Common myeloid progenitor, CD34-positive (primary cell): ENCODE data around the gene FZD7.

Source experiments
- CTCF ChIA-PET: fragments of 350-600 bp; sonication (Branson Sonifier 250); formaldehyde crosslinking; loops from one replicate; lab custom pipeline; 2021; ENCODE audit warnings: antibody characterized with exemption; lab: Charles Lee
- POLR2A ChIA-PET: fragments of 350-600 bp; sonication (Branson Sonifier 250); formaldehyde crosslinking; loops from one replicate; lab custom pipeline; 2021; ENCODE audit warnings: antibody characterized with exemption; lab: Charles Lee
- DNase-seq, 3 donors: peaks; one replicate each; pipeline versions ENCODE4 v3.0.0 to v3.0.0-alpha.2; 2013
- H3K27ac ChIP-seq, 2 experiments: 1 replicate in 1 of 2; 2 replicates in 1 of 2; pipeline ENCODE4 v1.7.0; 2013; ENCODE audit warnings: inconsistent platforms in 2 of 2, low read length in 2 of 2, mild to moderate bottlenecking in 2 of 2, low read depth in 1 of 2, moderate library complexity in 1 of 2; ENCODE audit not compliant: severe bottlenecking in 2 of 2, insufficient read depth in 1 of 2, poor library complexity in 1 of 2
- H3K27me3 ChIP-seq, 5 experiments: replicated peaks in 2 of 5; 1 replicate in 3 of 5; 2 replicates in 2 of 5; pipeline versions ENCODE4 v1.6.1 to v1.7.0; 2013; ENCODE audit warnings: low read length in 4 of 5, mild to moderate bottlenecking in 2 of 5, moderate library complexity in 2 of 5, inconsistent platforms in 1 of 5; ENCODE audit not compliant: insufficient read depth in 5 of 5, control insufficient read depth in 4 of 5
- H3K36me3 ChIP-seq, 4 experiments: 1 replicate in 2 of 4; 2 replicates in 2 of 4; pipeline versions ENCODE4 v1.6.1 to v1.7.0; 2013; ENCODE audit warnings: low read length in 3 of 4, control low read depth in 1 of 4, mild to moderate bottlenecking in 1 of 4; ENCODE audit not compliant: control insufficient read depth in 4 of 4, insufficient read depth in 4 of 4
- H3K4me1 ChIP-seq, 4 experiments: 1 replicate in 3 of 4; 2 replicates in 1 of 4; pipeline versions ENCODE4 v1.6.1 to v1.7.1; 2013; ENCODE audit warnings: low read length in 3 of 4, mild to moderate bottlenecking in 3 of 4, control low read depth in 1 of 4, inconsistent platforms in 1 of 4, moderate library complexity in 1 of 4; ENCODE audit not compliant: control insufficient read depth in 4 of 4, insufficient read depth in 4 of 4; ENCODE audit errors: control extremely low read depth in 1 of 4
- H3K4me3 ChIP-seq, 7 experiments: 1 replicate in 4 of 7; 2 replicates in 3 of 7; pipeline versions ENCODE4 v1.5.1 to v1.7.0; 2013; ENCODE audit warnings: mild to moderate bottlenecking in 7 of 7, low read length in 6 of 7, moderate library complexity in 6 of 7, inconsistent platforms in 2 of 7, low read depth in 2 of 7, control low read depth in 1 of 7; ENCODE audit not compliant: insufficient read depth in 4 of 7, control insufficient read depth in 1 of 7; ENCODE audit errors: extremely low read depth in 1 of 7
- H3K9me3 ChIP-seq, 5 experiments: 1 replicate in 4 of 5; 2 replicates in 1 of 5; pipeline versions ENCODE4 v1.6.1 to v1.7.1; 2013; ENCODE audit warnings: low read length in 4 of 5, mild to moderate bottlenecking in 2 of 5, inconsistent platforms in 1 of 5, low read depth in 1 of 5, moderate library complexity in 1 of 5; ENCODE audit not compliant: control insufficient read depth in 4 of 5, insufficient read depth in 2 of 5; ENCODE audit errors: control extremely low read depth in 1 of 5
- WGBS: methylation state at CpG from one replicate; pipeline ENCODE4 v1.1.5; 2013; ENCODE audit not compliant: insufficient coverage; 5-methylcytosine and 5-hydroxymethylcytosine counted together

The FZD7 gene

GRCh38 chr2:202036601-202037037 is 3.0 kb downstream of the FZD7 start:
- Histone ChIP-seq H3K27ac (no peak overlapping the region), H3K9me3 (peaks cover 0 to 8% (median 0%) of the 10 kb centered on the region in 5 experiments), H3K27me3 (peaks cover 0 to 34% (median 23%) of the 10 kb centered on the region in 5 experiments), H3K4me3 (no peak overlapping the region), H3K36me3 (peaks cover 0 to 5% (median 0%) of the 10 kb centered on the region in 4 experiments), H3K4me1 (peaks cover 0 to 33% (median 30%) of the 10 kb centered on the region in 4 experiments)
- 88% methylated on average over 14 of the region's 15 CpGs for WGBS
- POLR2A ChIA-PET = no interaction called here
- CTCF ChIA-PET = interaction anchor here (0.6 to 1.7 kb wide), 3 partner anchors 18 to 51 kb away, joined by 3 read pairs; no protein-coding TSS in a partner anchor
- no peak for DNase-seq

GRCh38 chr2:202037086-202037485 is 3.4 kb downstream of the FZD7 start:
- no peak for DNase-seq
- Histone ChIP-seq H3K36me3 (peaks cover 0 to 5% (median 0%) of the 10 kb centered on the region in 4 experiments), H3K27me3 (peaks cover 0 to 30% (median 21%) of the 10 kb centered on the region in 5 experiments), H3K4me3 (no peak overlapping the region), H3K9me3 (peaks cover 0 to 8% (median 0%) of the 10 kb centered on the region in 5 experiments), H3K27ac (no peak overlapping the region), H3K4me1 (peaks cover 0 to 31% (median 27%) of the 10 kb centered on the region in 4 experiments)
- ChIA-PET POLR2A (no interaction called here), CTCF (interaction anchor here (0.6 to 1.2 kb wide), 2 partner anchors 22 to 50 kb away, joined by 3 read pairs; no protein-coding TSS in a partner anchor)
- WGBS = 72% methylated on average over 6 of the region's 7 CpGs

GRCh38 chr2:202038471-202039277 is 5.0 kb downstream of the FZD7 start:
- ChIA-PET POLR2A (no interaction called here), CTCF (interaction anchor here (0.7 kb wide), 1 partner anchor 102 kb away, joined by 3 read pairs; no protein-coding TSS in a partner anchor)
- Histone ChIP-seq H3K27ac (no peak overlapping the region), H3K36me3 (peaks cover 0 to 5% (median 0%) of the 10 kb centered on the region in 4 experiments), H3K27me3 (peaks cover 0 to 25% (median 21%) of the 10 kb centered on the region in 5 experiments), H3K4me1 (peaks cover 0 to 21% (median 19%) of the 10 kb centered on the region in 4 experiments), H3K4me3 (no peak overlapping the region), H3K9me3 (peaks cover 0 to 8% (median 0%) of the 10 kb centered on the region in 5 experiments)
- DNase-seq = no peak
- WGBS = 57% methylated on average over 1 of the region's 4 CpGs

GRCh38 chr2:202039278-202040078 is 5.8 kb downstream of the FZD7 start:
- Histone ChIP-seq H3K36me3 (peaks cover 0 to 5% (median 0%) of the 10 kb centered on the region in 4 experiments), H3K4me1 (peaks cover 0 to 17% (median 14%) of the 10 kb centered on the region in 4 experiments), H3K9me3 (peaks cover 0 to 8% (median 0%) of the 10 kb centered on the region in 5 experiments), H3K4me3 (no peak overlapping the region), H3K27me3 (peaks cover 0 to 24% (median 21%) of the 10 kb centered on the region in 5 experiments), H3K27ac (no peak overlapping the region)
- 86% methylated on average over 11 of the region's 13 CpGs for WGBS
- ChIA-PET POLR2A (no interaction called here), CTCF (interaction anchor here (0.7 kb wide), 1 partner anchor 101 kb away, joined by 3 read pairs; no protein-coding TSS in a partner anchor)
- DNase-seq = no peak

GRCh38 chr2:202040079-202040844 is 6.6 kb downstream of the FZD7 start:
- Histone ChIP-seq H3K27me3 (peaks cover 0 to 21% (median 16%) of the 10 kb centered on the region in 5 experiments), H3K9me3 (peaks cover 0 to 8% (median 0%) of the 10 kb centered on the region in 5 experiments), H3K4me3 (no peak overlapping the region), H3K4me1 (peaks cover 0 to 9% (median 6%) of the 10 kb centered on the region in 4 experiments), H3K36me3 (peaks cover 0 to 5% (median 0%) of the 10 kb centered on the region in 4 experiments), H3K27ac (no peak overlapping the region)
- ChIA-PET POLR2A (no interaction called here), CTCF (interaction anchor here (2.3 kb wide), 1 partner anchor 16 kb away, joined by 6 read pairs; no protein-coding TSS in a partner anchor)
- no peak for DNase-seq
- 97% methylated on average over 3 of the region's 4 CpGs for WGBS

GRCh38 chr2:202042444-202042843 is 8.8 kb downstream of the FZD7 start:
- H3K27me3 ChIP-seq = peaks cover 0 to 17% (median 0%) of the 10 kb centered on the region in 5 experiments
- H3K4me1 ChIP-seq = peaks cover 0 to 3% (median 0%) of the 10 kb centered on the region in 4 experiments
- ChIA-PET POLR2A (interaction anchor here (0.6 kb wide), 1 partner anchor 55 kb away, joined by 3 read pairs; no protein-coding TSS in a partner anchor), CTCF (interaction anchor here (1.2 to 2.3 kb wide), 3 partner anchors 11 to 14 kb away, joined by 3 to 6 read pairs (median 3); no protein-coding TSS in a partner anchor)
- WGBS = 90% methylated on average over 4 of the region's 5 CpGs
- H3K4me3 ChIP-seq = no peak overlapping the region
- no peak for DNase-seq
- no peaks in the 10 kb centered on the region for H3K9me3 ChIP-seq
- no peaks in the 10 kb centered on the region for H3K36me3 ChIP-seq
- H3K27ac ChIP-seq = no peak overlapping the region
